ENCODE measurements around the gene RECQL. TPM values are rescaled to one million over a fixed set of nuclear protein-coding genes. Genes with fewer than 3 reads are reported as not detected.
"Not testable (repeated sequence)": the region's sequence is repeated elsewhere in the genome, so short reads cannot be mapped to it uniquely, and the experiment has no call there.

Gene RECQL
- total RNA-seq, 2 donors from 2014 or later, result 86.4 to 126 TPM

GRCh38 chr12:21456291-21456780 lies 45.1 kb downstream of the RECQL start:
- peak; percentile 32 to 58 for DNase-seq (ENCODE audit: low spot score in 2 of 2)
- H3K36me3 Mint-ChIP-seq, result peaks cover 27 to 29% of the 10 kb centered on the region in 2 donors
- H3K9me3 Mint-ChIP-seq, result no peaks in the 10 kb centered on the region
- peak; percentile 92 to 95 for ATAC-seq
- peak overlapping the region; percentile 33 to 98 for H3K27ac Mint-ChIP-seq

- Mint-ChIP-seq H3K36me3 (peaks cover 15 to 34% of the 10 kb centered on the region in 2 donors), H3K27ac (peak overlapping the region in 1 of 2 donors; percentile 66), H3K9me3 (no peaks in the 10 kb centered on the region)
- ATAC-seq (peak; percentile 19 to 39), DNase-seq (ENCODE audit: low spot score in 2 of 2) (no peak)
Measured at GRCh38 chr12:21453312-21453852, 48.1 kb downstream of the RECQL start.

DNA sequence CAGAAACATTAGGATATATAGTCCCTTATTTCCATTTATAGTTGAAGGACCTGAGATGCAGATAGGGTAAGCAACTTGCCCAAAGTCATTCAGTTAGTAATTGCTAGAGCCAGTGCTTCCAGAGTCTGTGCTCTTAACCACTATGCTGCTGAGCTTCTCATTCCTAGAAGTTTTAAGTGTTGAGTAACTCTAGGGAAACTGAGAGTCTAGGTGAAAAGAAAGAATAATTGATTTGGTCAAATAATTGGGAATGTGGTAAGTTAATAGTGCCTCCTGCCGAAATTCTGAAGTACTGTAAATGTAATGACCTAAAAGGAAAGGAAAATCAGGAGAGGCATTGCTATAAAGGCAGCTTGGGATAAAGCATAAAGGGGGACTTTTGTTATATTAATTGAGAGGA lies 49.9 kb downstream of the RECQL start:
- ATAC-seq (no peak), DNase-seq (ENCODE audit: low spot score in 2 of 2) (no peak)
- no peak overlapping the region for H3K27ac Mint-ChIP-seq
- H3K36me3 Mint-ChIP-seq, result peaks cover 4 to 15% of the 10 kb centered on the region in 2 donors
- no peaks in the 10 kb centered on the region for H3K9me3 Mint-ChIP-seq

DNA sequence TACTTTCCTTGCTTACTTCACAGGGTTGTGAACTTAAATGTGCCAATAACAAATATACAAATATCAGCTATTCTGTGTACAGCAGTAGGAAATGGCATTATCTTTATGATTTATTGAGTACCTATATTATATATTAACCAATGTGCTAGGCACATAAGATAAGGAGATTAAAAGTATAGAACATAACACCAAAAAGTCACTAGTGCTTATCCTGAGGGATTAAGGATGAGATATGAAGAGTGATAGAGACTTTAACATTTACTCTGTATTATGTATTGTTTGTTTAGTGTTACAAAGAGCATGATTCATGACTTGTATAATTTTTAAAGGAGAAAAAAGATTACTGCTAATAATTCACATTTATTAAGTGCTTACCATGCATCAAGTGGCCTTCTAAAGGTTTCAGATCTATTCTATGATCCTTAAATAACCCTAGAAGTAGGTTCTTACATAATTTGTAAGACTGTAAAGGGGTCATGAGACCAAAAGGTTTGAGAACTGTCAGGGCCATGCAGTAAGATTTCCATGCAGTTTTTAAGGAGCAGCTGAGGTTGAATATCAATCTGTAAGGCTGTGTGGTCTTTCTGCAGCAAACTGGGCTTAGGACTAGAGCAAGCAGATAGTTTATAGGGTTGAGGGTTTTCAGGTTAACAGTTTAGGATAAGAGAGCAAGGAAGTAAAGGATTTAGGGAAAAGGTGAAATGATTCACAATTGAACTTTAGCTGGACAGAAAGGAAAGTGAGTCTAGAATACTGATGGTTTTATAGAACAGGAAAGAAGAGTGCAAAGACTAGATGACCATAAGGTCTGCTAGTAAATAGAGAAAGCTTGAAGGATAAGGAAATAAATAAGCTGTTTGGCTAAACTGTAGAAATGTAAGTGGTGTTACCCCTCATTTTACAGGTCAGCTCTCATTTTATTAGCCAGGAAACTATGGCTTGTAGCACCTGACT lies 57.0 kb downstream of the RECQL start:
- ATAC-seq, result no peak
- no peaks in the 10 kb centered on the region for H3K9me3 Mint-ChIP-seq

DNA sequence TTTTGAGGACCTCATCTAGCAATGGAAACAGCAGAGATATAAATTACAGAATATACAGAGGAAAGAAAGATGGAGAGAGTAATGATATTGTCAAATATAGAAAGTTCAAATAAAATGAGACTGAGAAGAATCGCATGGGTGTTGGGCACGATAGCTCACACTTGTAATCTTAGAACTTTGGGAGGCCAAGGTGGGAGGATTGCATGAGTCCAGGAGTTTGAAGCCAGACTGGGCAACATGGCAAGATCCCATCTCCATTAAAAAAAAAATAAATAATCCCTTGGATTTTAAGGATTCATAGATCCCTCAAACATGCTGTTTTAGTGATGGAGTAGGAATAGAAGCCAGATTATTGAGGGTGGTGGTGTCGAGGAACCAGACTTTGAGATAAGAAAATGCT lies 62.1 kb downstream of the RECQL start:
- Mint-ChIP-seq H3K9me3 (peaks cover 0 to 5% of the 10 kb centered on the region in 2 donors), H3K36me3 (peaks cover 32 to 38% of the 10 kb centered on the region in 2 donors), H3K27ac (peak overlapping the region; percentile 25 to 97)
- ATAC-seq (no peak), DNase-seq (ENCODE audit: low spot score in 2 of 2) (no peak)

More for the DNA sequence above, 57.0 kb downstream of the RECQL start:
- no peak for DNase-seq (ENCODE audit: low spot score in 2 of 2)
- peak overlapping the region in 1 of 2 donors; percentile 33 for H3K27ac Mint-ChIP-seq
- H3K36me3 Mint-ChIP-seq, result peaks cover 16 to 30% of the 10 kb centered on the region in 2 donors

GRCh38 chr12:21438643-21439042 lies 62.8 kb downstream of the RECQL start:
- DNase-seq (ENCODE audit: low spot score in 2 of 2) (no peak), ATAC-seq (no peak)
- H3K9me3 Mint-ChIP-seq, result peaks cover 0 to 5% of the 10 kb centered on the region in 2 donors
- peak overlapping the region; percentile 97 to 98 for H3K27ac Mint-ChIP-seq
- H3K36me3 Mint-ChIP-seq, result peaks cover 32 to 38% of the 10 kb centered on the region in 2 donors

GRCh38 chr12:21434699-21435098 lies 66.7 kb downstream of the RECQL start:
- Mint-ChIP-seq H3K9me3 (peaks cover 0 to 5% of the 10 kb centered on the region in 2 donors), H3K27ac (no peak overlapping the region), H3K36me3 (peaks cover 22 to 23% of the 10 kb centered on the region in 2 donors)
- DNase-seq (ENCODE audit: low spot score in 2 of 2) (no peak), ATAC-seq (no peak)

GRCh38 chr12:21433525-21433924 lies 67.9 kb downstream of the RECQL start:
- ATAC-seq (no peak), DNase-seq (ENCODE audit: low spot score in 2 of 2) (no peak)
- H3K27ac Mint-ChIP-seq, result no peak overlapping the region
- H3K9me3 Mint-ChIP-seq, result peaks cover 0 to 5% of the 10 kb centered on the region in 2 donors
- peaks cover 12 to 13% of the 10 kb centered on the region in 2 donors for H3K36me3 Mint-ChIP-seq

DNA sequence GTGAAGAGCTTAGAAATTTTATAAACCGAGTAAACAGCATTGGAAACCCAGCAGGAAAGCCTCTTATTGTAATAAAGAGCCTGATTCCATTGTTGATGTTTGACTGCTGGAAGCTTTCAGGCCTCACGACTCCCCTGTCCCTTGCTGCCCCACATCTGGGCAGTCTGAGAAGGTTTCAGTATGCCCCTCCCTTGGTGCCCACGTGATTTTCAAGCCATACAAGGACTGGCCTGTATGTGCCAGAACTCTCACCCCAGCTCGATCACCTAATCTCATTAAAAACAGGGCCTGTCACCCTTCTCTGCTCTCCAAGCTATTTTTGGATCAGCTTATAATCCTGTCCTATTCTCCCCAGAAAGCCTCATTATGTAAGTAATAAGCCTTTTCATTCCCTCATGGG lies 71.4 kb downstream of the RECQL start:
- no peaks in the 10 kb centered on the region for H3K36me3 Mint-ChIP-seq
- no peak for ATAC-seq
- H3K27ac Mint-ChIP-seq, result no peak overlapping the region
- DNase-seq (ENCODE audit: low spot score in 2 of 2), result no peak
- H3K9me3 Mint-ChIP-seq, result no peaks in the 10 kb centered on the region

GRCh38 chr12:21428241-21428640 lies 73.2 kb downstream of the RECQL start:
- no peaks in the 10 kb centered on the region for H3K9me3 Mint-ChIP-seq
- H3K36me3 Mint-ChIP-seq, result no peaks in the 10 kb centered on the region
- no peak overlapping the region for H3K27ac Mint-ChIP-seq
- no peak for DNase-seq (ENCODE audit: low spot score in 2 of 2)
- no peak for ATAC-seq

DNA sequence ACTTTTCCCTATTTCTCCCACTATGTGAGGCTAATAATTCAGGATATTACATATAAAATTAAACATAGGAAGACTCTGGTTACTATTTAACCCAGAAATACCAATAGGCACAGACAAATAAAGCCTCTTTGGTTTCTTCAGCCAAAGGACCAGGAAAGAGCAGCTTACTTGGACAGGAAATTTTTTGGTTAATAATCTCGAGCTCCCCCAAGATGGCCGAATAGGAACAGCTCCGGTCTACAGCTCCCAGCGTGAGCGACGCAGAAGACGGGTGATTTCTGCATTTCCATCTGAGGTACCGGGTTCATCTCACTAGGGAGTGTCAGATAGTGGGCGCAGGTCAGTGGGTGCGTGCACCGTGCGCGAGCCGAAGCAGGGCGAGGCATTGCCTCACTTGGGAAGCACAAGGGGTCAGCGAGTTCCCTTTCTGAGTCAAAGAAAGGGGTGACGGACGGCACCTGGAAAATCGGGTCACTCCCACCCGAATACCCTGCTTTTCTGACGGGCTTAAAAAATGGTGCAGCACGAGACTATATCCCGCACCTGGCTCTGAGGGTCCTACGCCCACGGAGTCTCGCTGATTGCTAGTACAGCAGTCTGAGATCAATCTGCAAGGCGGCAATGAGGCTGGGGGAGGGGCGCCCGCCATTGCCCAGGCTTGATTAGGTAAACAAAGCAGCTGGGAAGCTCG lies 82.3 kb downstream of the RECQL start:
- not testable (repeated sequence) for H3K9me3 Mint-ChIP-seq; DNase-seq (ENCODE audit: low spot score in 2 of 2); H3K27ac Mint-ChIP-seq; H3K36me3 Mint-ChIP-seq; ATAC-seq

Other genes starting within 250 kb of the RECQL start
- not detected for gene SLCO1A2, start 166.7 kb downstream of the RECQL start, total RNA-seq
- gene IAPP, start 128.7 kb downstream of the RECQL start, total RNA-seq, result not detected
- 10 to 100 TPM; 23.5 to 34.0 TPM for gene PYROXD1, start 64.0 kb downstream of the RECQL start, total RNA-seq
- gene GOLT1B, start 154 bp upstream of the RECQL start, total RNA-seq, result 10 to 100 TPM; 29.4 to 63.0 TPM
- gene SPX, start 24.7 kb upstream of the RECQL start, total RNA-seq, result under 1 TPM; 0.30 to 0.39 TPM
- not detected for gene GYS2, start 103.2 kb upstream of the RECQL start, total RNA-seq
- 1,000 to 10,000 TPM; 1,506 to 1,689 TPM for gene LDHB, start 156.2 kb upstream of the RECQL start, total RNA-seq

Measured in activated naive CD4-positive, alpha-beta T cell treated with anti-CD3 and anti-CD28 coated beads, Interleukin-2, amount 50 U/mL, for 72 hours (primary cell).